Fibroblast of skin of scalp (primary cell): ENCODE measurements around the gene TMEM62. TPM values are rescaled to one million over a fixed set of nuclear protein-coding genes. Genes with fewer than 3 reads are reported as not detected.

Experiments
- DNase-seq: peaks from one replicate; pipeline ENCODE4 v3.0.0-alpha.2; 2013
- polyA plus RNA-seq, 2 experiments: library from polyadenylated mRNA; unstranded; fragments of 120-200 nt; gene quantifications; one replicate each; pipeline ENCODE4 v1.2.1, GENCODE V29; 2013; ENCODE audit not compliant: insufficient read length in 2 of 2

TMEM62 gene
- polyA plus RNA-seq (2013, experiment 1 of 2; ENCODE audit: insufficient read length): 4.0 TPM
- 4.6 TPM for polyA plus RNA-seq (2013, experiment 2 of 2; ENCODE audit: insufficient read length)

DNA sequence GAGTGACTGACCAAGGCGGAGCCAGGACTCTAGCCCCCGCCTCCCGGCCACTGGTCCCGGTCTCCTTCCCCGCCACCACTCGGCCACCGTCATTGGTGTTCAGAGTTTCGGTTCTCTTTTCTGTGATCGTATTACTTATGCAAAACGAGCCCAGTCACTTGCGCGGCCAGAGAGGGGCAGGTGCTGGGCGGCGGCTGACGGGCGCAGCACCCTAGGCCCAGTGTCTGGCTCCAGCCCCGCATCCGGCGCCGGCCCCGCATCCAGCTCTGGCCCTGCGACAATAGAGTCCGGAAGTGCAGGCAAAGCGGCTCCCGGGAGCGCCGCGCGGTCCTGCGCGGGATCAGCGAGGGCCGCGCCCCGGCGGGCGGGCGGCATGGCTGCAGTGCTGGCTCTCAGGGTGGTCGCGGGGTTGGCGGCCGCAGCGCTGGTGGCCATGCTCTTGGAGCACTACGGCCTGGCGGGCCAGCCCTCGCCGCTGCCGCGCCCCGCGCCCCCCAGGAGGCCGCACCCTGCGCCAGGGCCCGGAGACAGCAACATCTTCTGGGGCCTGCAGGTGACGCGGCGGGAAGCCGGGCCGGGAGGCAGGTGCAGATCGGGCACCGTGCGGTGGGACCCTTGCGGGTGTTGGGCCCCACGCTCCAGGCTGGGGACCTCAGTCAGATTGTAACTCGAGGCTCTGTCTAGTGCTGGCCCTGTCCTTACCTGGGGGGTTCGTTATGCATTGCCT lies at the start of gene TMEM62:
TMEM62 (plus strand) TSS at position 157 of the 727 bp plus-strand sequence; CDS start at position 374, 217 bp downstream.
- DNase-seq: peak; percentile 56

- peak; percentile 61 for DNase-seq
Observed at GRCh38 chr15:43085921-43086320, 47.5 kb upstream of the TMEM62 start.

DNA sequence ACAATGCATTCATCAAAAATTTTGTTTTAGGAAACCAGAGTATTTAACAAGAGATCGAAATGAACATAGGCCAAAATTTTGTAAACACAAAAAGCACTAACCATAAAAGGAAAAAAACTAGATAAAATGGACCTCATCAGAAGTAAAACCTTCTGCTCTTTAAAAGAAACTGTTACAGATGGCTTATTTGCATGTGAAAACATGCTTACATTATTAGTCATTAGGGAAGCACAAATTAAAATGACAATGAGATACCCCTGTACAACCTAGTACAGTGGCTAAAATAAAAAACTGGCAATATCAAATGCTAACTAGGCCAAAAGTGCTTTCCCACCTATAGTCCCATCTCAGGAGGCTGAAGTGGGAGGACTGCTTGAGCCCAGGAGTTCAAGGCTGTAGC lies 46.8 kb upstream of the TMEM62 start:
- DNase-seq: peak; percentile 38

- DNase-seq: no peak
Observed at GRCh38 chr15:43091859-43092258, 41.5 kb upstream of the TMEM62 start.

- peak; percentile 82 for DNase-seq
Observed at GRCh38 chr15:43093026-43093425, 40.4 kb upstream of the TMEM62 start.

DNA sequence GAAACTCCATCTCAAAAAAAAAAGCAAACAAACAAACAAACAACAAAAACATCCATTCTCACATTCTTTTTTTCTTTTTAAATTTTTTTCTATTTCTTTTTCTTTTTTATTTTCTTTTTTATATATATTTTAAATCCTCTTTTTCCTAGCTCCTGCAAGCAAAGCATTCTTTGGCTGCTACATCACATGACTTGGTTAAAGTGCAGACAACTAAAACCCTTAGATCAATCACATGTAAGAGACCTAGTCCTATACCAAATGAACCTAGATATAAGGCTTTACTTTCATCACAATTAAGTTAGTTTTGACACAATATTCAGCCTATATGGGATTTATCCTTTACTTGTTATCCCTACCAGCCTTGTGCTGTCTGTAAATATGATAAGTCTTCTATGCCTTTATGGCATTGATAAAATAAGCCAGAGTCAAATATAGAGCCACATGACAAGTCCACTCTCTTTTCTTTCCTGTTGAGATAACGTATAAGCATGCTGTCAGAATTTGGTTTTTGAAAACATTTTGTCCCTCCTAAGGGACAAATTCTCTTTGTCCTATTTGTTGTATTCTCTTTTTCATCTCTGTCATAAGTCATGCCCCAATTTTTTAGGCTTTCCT lies 38.9 kb upstream of the TMEM62 start:
- DNase-seq: no peak

- no peak for DNase-seq
Observed at GRCh38 chr15:43095243-43095642, 38.1 kb upstream of the TMEM62 start.

GRCh38 chr15:43095708-43096347 lies 37.6 kb upstream of the TMEM62 start:
- DNase-seq: peak; percentile 43

- DNase-seq: no peak
Observed at GRCh38 chr15:43096411-43096810, 37.0 kb upstream of the TMEM62 start.

GRCh38 chr15:43099105-43099845 lies 34.1 kb upstream of the TMEM62 start:
- no peak for DNase-seq

GRCh38 chr15:43100971-43101370 lies 32.4 kb upstream of the TMEM62 start:
- no peak for DNase-seq

GRCh38 chr15:43102187-43102586 lies 31.2 kb upstream of the TMEM62 start:
- no peak for DNase-seq

GRCh38 chr15:43103907-43104306 lies 29.5 kb upstream of the TMEM62 start:
- DNase-seq: no peak

GRCh38 chr15:43104426-43104825 lies 29.0 kb upstream of the TMEM62 start:
- no peak for DNase-seq

- no peak for DNase-seq
Observed at GRCh38 chr15:43105077-43105736, 28.2 kb upstream of the TMEM62 start.

GRCh38 chr15:43105778-43106485 lies 27.5 kb upstream of the TMEM62 start, which contains the start of gene UBR1:
UBR1 (minus strand) TSS chr15:43106038; CDS start chr15:43106022, 16 bp downstream.
- DNase-seq: peak; percentile 95

- no peak for DNase-seq
Observed at GRCh38 chr15:43106486-43106829, 26.9 kb upstream of the TMEM62 start.

DNA sequence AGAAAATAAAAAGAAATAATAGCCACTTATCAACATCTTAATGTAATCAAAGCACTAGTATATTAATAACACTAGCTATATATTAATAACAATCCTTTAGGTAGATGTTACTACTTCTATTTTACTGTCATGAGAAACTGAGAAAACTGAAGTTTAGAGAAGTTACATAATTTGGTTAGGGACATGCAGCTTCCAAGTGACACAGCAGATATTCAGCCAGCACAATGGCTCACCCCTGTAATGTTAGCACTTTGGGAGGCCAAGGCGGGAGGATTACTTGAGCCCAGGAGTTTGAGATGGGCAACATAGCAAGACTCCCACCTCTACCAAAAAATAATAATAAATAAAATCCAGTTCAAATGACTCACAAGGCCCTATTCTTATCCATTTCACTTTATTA lies 25.6 kb upstream of the TMEM62 start:
- DNase-seq: no peak

- DNase-seq: no peak
Observed at GRCh38 chr15:43111354-43111753, 22.0 kb upstream of the TMEM62 start.

DNA sequence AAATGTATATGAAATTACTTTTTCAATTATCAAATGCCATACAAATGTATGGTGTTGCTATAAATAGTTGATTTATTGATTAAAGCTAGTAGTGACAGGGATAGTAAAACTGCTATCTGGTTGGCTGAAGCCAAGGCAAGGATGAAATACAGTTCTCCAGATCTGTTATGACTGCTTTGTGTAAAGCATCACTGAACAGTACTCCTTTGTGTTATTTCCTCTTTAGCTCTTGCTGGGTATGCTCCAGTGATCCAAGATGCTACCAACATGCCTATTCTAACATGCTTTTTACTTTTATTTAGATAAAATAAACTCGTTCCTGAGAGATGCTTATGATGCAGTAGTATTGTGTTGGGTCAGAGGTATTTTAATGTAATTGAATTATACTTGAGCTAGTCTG lies 15.1 kb upstream of the TMEM62 start:
- DNase-seq: no peak

- DNase-seq: no peak
Observed at GRCh38 chr15:43118829-43119228, 14.6 kb upstream of the TMEM62 start.

DNA sequence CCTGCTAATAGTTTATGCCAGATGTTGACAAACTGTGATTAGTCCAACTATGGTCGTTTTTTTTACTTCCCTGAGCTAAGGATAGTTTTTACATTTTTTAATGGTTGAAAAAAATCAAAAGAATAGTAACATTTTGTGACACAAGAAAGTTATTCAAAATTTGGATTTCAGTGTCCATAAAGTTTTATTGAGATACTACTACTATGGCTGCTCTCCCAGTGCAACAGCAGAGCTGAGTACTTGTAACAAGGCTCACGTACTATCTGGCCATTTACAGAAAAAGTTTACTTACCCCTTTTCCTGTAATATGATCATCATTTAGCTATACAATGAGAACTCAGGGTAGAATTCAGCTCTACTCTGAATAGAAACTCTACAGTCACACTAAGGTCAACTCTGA lies 11.5 kb upstream of the TMEM62 start:
- DNase-seq: no peak
